DMS153 (cell line): Measurements from ENCODE around the gene ZDHHC16.
"Not testable (repeated sequence)": the region's sequence is repeated elsewhere in the genome, so short reads cannot be mapped to it uniquely, and the experiment has no call there.

ENCODE experiments used
- DNase-seq: peaks from one replicate; lab custom pipeline; 2025; lab: John Stamatoyannopoulos, UW

ZDHHC16 gene

GRCh38 chr10:97445722-97446639, at the start of gene ZDHHC16, which contains the start of gene EXOSC1:
Gene ZDHHC16 (plus strand): TSS chr10:97446175. CDS start chr10:97451676, 5,501 bp downstream.
Gene EXOSC1 (minus strand): TSS chr10:97446006. CDS start chr10:97445985, 21 bp downstream.
- peak; percentile 91 for DNase-seq

GRCh38 chr10:97399843-97400545, 46.0 kb upstream of the ZDHHC16 start:
- DNase-seq: no peak

- peak; percentile 97 for DNase-seq
These were observed 45.1 kb upstream of the ZDHHC16 start, which contains the start of gene RRP12 for GRCh38 chr10:97400665-97401454. Gene RRP12 (minus strand): TSS chr10:97401340. CDS start chr10:97401231, 109 bp downstream.

- DNase-seq: no peak
These were observed 44.5 kb upstream of the ZDHHC16 start for GRCh38 chr10:97401455-97401919.

GRCh38 chr10:97404044-97404443, 41.9 kb upstream of the ZDHHC16 start:
- no peak for DNase-seq

GRCh38 chr10:97406064-97406463, 39.9 kb upstream of the ZDHHC16 start:
- DNase-seq: no peak

GRCh38 chr10:97406483-97406882, 39.5 kb upstream of the ZDHHC16 start:
- DNase-seq: not testable (repeated sequence)

- peak; percentile 86 for DNase-seq
These were observed 38.6 kb upstream of the ZDHHC16 start for GRCh38 chr10:97407211-97407951.

GRCh38 chr10:97407952-97408248, 38.1 kb upstream of the ZDHHC16 start:
- no peak for DNase-seq

- no peak for DNase-seq
These were observed 37.4 kb upstream of the ZDHHC16 start for GRCh38 chr10:97408496-97408992.

GRCh38 chr10:97411406-97411805, 34.6 kb upstream of the ZDHHC16 start:
- DNase-seq: no peak

- DNase-seq: peak; percentile 40
These were observed 33.1 kb upstream of the ZDHHC16 start for GRCh38 chr10:97412891-97413304.

- no peak for DNase-seq
These were observed 29.4 kb upstream of the ZDHHC16 start for GRCh38 chr10:97416565-97416964.

- not testable (repeated sequence) for DNase-seq
These were observed 22.2 kb upstream of the ZDHHC16 start for GRCh38 chr10:97423757-97424098.

GRCh38 chr10:97425964-97426775, 19.8 kb upstream of the ZDHHC16 start, which contains the start of gene PGAM1:
Gene PGAM1 (plus strand): TSS chr10:97426191. CDS start chr10:97426308, 117 bp downstream.
- peak; percentile 88 for DNase-seq

- no peak for DNase-seq
These were observed 19.0 kb upstream of the ZDHHC16 start for GRCh38 chr10:97426776-97427570.

- no peak for DNase-seq
These were observed 18.3 kb upstream of the ZDHHC16 start for GRCh38 chr10:97427571-97428179.

- no peak for DNase-seq
These were observed 17.4 kb upstream of the ZDHHC16 start for GRCh38 chr10:97428572-97428981.

- no peak for DNase-seq
These were observed 11.9 kb upstream of the ZDHHC16 start for GRCh38 chr10:97434055-97434454.
